ENCODE measurements around the gene LDB1.

- TF ChIP-seq GATA2 (IDR thresholded peaks at IDR 0.05; ENCODE audit: low read depth, low read length) (no peak), GATA3 (IDR thresholded peaks at IDR 0.05; ENCODE audit: low read depth, low read length) (no peak)
These were observed 20.9 kb upstream of the LDB1 start for GRCh38 chr10:102140913-102141540.
